Neural progenitor cell (in vitro differentiated cells): ENCODE measurements around the gene C19orf25.

Experiments
- EZH2 ChIP-seq: fragments of 200-600 bp; sonication (generic); IDR thresholded peaks from 2 replicates; pipeline ENCODE4 v1.6.1; 2017; ENCODE audit warnings: antibody characterized with exemption, mild to moderate bottlenecking, moderate library complexity
- EZH2phosphoT487 ChIP-seq: fragments of 200-600 bp; sonication (generic); IDR thresholded peaks from 2 replicates; pipeline ENCODE4 v1.6.1; 2017; ENCODE audit warnings: antibody characterized with exemption
- TF ChIP-seq, protein P1 (sequence below): fragments of 200-600 bp; sonication (generic); IDR thresholded peaks from 2 replicates; pipeline ENCODE4 v1.5.1; 2017; ENCODE audit warnings: antibody characterized with exemption, mild to moderate bottlenecking

DNA sequence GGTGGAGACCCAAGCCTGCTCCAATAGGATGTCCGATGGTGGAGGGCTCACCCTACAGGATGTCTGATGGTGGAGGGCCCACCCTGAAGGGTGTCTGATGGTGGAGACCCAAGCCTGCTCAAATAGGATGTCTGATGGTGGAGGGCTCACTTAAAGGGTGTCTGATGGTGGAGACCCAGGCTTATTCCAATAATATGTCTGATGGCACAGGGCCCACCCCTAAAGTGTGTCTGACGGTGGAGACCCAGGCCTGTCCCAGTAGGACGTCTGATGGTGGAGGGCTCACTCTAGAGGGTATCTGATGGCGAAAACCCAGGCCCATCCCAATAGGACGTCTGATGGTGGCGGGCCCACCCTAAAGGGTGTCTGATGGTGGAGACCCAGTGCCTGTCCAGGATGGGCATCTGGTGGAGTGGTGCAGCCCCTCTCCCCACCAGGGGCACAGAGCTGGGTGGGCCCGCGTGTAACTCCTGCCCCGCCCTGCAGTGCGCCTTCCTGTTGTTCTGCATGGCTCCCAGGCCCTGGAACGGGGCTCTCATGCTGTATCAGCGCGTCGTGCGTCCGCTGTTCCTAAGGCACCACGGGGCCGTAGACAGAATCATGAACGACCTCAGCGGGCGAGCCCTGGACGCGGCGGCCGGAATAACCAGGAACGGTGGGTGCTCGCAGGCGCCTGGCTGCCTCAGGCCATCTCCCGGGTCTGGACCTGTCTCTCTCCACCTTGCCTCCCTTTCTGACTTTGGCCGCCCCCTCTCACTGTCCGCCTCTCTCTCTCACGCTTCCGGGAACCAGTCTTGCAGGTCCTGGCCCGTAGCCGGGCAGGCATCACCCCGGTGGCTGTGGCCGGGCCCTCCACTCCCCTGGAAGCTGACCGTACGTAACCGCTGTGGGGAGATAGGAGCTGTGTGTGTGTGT lies 17.0 kb upstream of the C19orf25 start:
- TF ChIP-seq, protein P1, sequence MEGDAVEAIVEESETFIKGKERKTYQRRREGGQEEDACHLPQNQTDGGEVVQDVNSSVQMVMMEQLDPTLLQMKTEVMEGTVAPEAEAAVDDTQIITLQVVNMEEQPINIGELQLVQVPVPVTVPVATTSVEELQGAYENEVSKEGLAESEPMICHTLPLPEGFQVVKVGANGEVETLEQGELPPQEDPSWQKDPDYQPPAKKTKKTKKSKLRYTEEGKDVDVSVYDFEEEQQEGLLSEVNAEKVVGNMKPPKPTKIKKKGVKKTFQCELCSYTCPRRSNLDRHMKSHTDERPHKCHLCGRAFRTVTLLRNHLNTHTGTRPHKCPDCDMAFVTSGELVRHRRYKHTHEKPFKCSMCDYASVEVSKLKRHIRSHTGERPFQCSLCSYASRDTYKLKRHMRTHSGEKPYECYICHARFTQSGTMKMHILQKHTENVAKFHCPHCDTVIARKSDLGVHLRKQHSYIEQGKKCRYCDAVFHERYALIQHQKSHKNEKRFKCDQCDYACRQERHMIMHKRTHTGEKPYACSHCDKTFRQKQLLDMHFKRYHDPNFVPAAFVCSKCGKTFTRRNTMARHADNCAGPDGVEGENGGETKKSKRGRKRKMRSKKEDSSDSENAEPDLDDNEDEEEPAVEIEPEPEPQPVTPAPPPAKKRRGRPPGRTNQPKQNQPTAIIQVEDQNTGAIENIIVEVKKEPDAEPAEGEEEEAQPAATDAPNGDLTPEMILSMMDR: no peak
- TF ChIP-seq EZH2phosphoT487: no peak
- TF ChIP-seq EZH2: no peak
